Gastroesophageal sphincter (tissue), 3 donors: ENCODE measurements around the gene IDH3G.

Source experiments
- CTCF ChIP-seq, 4 experiments: fragments of 200-600 bp in 2 of 4; fragments of 450-650 bp in 2 of 4; sonication (generic) in 1 of 4; IDR thresholded peaks; one replicate each; pipeline ENCODE4 v1.5.1; 2017 to 2019; ENCODE audit warnings: antibody characterized with exemption in 4 of 4, mild to moderate bottlenecking in 2 of 4, moderate library complexity in 2 of 4
- EP300 ChIP-seq: sonication (generic); formaldehyde crosslinking; IDR thresholded peaks from one replicate; pipeline ENCODE4 v1.6.1; 2017; ENCODE audit warnings: antibody characterized with exemption, mild to moderate bottlenecking
- POLR2A ChIP-seq, 2 donors: fragments of 450-650 bp; IDR thresholded peaks; one replicate each; pipeline ENCODE4 v1.6.1; 2017; ENCODE audit warnings: antibody characterized with exemption in 2 of 2, mild to moderate bottlenecking in 2 of 2, moderate library complexity in 1 of 2

GRCh38 chrX:153831429-153832150 is 37.4 kb upstream of the IDH3G start:
- TF ChIP-seq CTCF (IDR thresholded peaks at IDR 0.05) (no peak), POLR2A (IDR thresholded peaks at IDR 0.05) (no peak), EP300 (no peak)
